ENCODE results near the gene HHIPL2.

GRCh38 chr1:222543817-222544216, 4.1 kb downstream of the HHIPL2 start:
- TF ChIP-seq CTCF (conservative IDR thresholded peaks at IDR 0.05; ENCODE audit: low read length) = no peak
- no peak for TF ChIP-seq EZH2phosphoT487 (IDR thresholded peaks at IDR 0.05; ENCODE audit: borderline replicate concordance)

All from Loucy (cell line).